HG03469 (cell line): ENCODE results near the gene APOBEC3A.

Source experiments
- ATAC-seq: cut with Tn5 transposase; IDR thresholded peaks from one replicate; pipeline ENCODE4 v1.9.1; 2021; ENCODE audit warnings: mild to moderate bottlenecking, moderate library complexity, moderate number of reproducible peaks; ENCODE audit not compliant: unreplicated experiment

APOBEC3A gene

GRCh38 chr22:38957046-38957770 lies at the start of gene APOBEC3A:
TSS of gene APOBEC3A (plus strand) at chr22:38957609. CDS start at chr22:38957692, 83 bp downstream.
- ATAC-seq, result no peak

- no peak for ATAC-seq
Observed at GRCh38 chr22:38907767-38908166, 49.6 kb upstream of the APOBEC3A start.

GRCh38 chr22:38911434-38911833 lies 46.0 kb upstream of the APOBEC3A start:
- ATAC-seq, result no peak

GRCh38 chr22:38919631-38920190 lies 37.7 kb upstream of the APOBEC3A start:
- no peak for ATAC-seq

- ATAC-seq, result no peak
Observed at GRCh38 chr22:38921120-38921519, 36.3 kb upstream of the APOBEC3A start.

GRCh38 chr22:38921806-38922205 lies 35.6 kb upstream of the APOBEC3A start:
- no peak for ATAC-seq

- no peak for ATAC-seq
Observed at GRCh38 chr22:38923463-38924346, 33.7 kb upstream of the APOBEC3A start.

- ATAC-seq, result no peak
Observed at GRCh38 chr22:38924347-38924952, 33.0 kb upstream of the APOBEC3A start.

- no peak for ATAC-seq
Observed at GRCh38 chr22:38925571-38926041, 31.8 kb upstream of the APOBEC3A start.

- no peak for ATAC-seq
Observed at GRCh38 chr22:38927033-38927781, 30.2 kb upstream of the APOBEC3A start.

- ATAC-seq, result no peak
Observed at GRCh38 chr22:38930512-38930911, 26.9 kb upstream of the APOBEC3A start.

GRCh38 chr22:38935023-38935422 lies 22.4 kb upstream of the APOBEC3A start:
- no peak for ATAC-seq

- no peak for ATAC-seq
Observed at GRCh38 chr22:38935616-38936015, 21.8 kb upstream of the APOBEC3A start.

- ATAC-seq, result no peak
Observed at GRCh38 chr22:38936562-38936961, 20.8 kb upstream of the APOBEC3A start.

- no peak for ATAC-seq
Observed at GRCh38 chr22:38937036-38937435, 20.4 kb upstream of the APOBEC3A start.

GRCh38 chr22:38937541-38937940 lies 19.9 kb upstream of the APOBEC3A start:
- no peak for ATAC-seq

- no peak for ATAC-seq
Observed at GRCh38 chr22:38938221-38938620, 19.2 kb upstream of the APOBEC3A start.

- no peak for ATAC-seq
Observed at GRCh38 chr22:38938925-38939324, 18.5 kb upstream of the APOBEC3A start.

GRCh38 chr22:38940811-38941384 lies 16.5 kb upstream of the APOBEC3A start:
- ATAC-seq, result no peak

- ATAC-seq, result peak; percentile 48
Observed at GRCh38 chr22:38941488-38941987, 15.9 kb upstream of the APOBEC3A start.
